Transverse colon (tissue), 4 donors: Measurements from ENCODE around the gene AJM1.

ENCODE experiments used
- EP300 ChIP-seq: sonication (generic); formaldehyde crosslinking; IDR thresholded peaks from one replicate; pipeline ENCODE4 v1.6.1; 2017; ENCODE audit warnings: antibody characterized with exemption, low read depth
- POLR2A ChIP-seq: fragments of 450-650 bp; IDR thresholded peaks from one replicate; pipeline ENCODE4 v1.6.1; 2016; ENCODE audit warnings: antibody characterized with exemption, mild to moderate bottlenecking, moderate library complexity
- POLR2AphosphoS5 ChIP-seq, 3 donors: sonication (generic); formaldehyde crosslinking; IDR thresholded peaks; one replicate each; pipeline ENCODE4 v1.6.1; 2016; ENCODE audit warnings: antibody characterized with exemption in 3 of 3
- TF ChIP-seq, protein P1 (sequence below), 5 experiments: fragments of 200-600 bp in 3 of 5; fragments of 450-650 bp in 2 of 5; sonication (generic) in 3 of 5; IDR thresholded peaks; 1 replicate in 2 of 5; 2 replicates in 3 of 5; pipeline ENCODE4 v1.5.1; 2016 to 2017; ENCODE audit warnings: antibody characterized with exemption in 5 of 5, inconsistent platforms in 3 of 5, mild to moderate bottlenecking in 2 of 5, moderate library complexity in 1 of 5

- TF ChIP-seq, protein P1, sequence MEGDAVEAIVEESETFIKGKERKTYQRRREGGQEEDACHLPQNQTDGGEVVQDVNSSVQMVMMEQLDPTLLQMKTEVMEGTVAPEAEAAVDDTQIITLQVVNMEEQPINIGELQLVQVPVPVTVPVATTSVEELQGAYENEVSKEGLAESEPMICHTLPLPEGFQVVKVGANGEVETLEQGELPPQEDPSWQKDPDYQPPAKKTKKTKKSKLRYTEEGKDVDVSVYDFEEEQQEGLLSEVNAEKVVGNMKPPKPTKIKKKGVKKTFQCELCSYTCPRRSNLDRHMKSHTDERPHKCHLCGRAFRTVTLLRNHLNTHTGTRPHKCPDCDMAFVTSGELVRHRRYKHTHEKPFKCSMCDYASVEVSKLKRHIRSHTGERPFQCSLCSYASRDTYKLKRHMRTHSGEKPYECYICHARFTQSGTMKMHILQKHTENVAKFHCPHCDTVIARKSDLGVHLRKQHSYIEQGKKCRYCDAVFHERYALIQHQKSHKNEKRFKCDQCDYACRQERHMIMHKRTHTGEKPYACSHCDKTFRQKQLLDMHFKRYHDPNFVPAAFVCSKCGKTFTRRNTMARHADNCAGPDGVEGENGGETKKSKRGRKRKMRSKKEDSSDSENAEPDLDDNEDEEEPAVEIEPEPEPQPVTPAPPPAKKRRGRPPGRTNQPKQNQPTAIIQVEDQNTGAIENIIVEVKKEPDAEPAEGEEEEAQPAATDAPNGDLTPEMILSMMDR (IDR thresholded peaks at IDR 0.05): no peak
- TF ChIP-seq POLR2AphosphoS5 (IDR thresholded peaks at IDR 0.05) (no peak), POLR2A (no peak), EP300 (no peak)
Measured at GRCh38 chr9:136814725-136815421, 27.4 kb upstream of the AJM1 start.
